Kasumi-1 (cell line): Measurements from ENCODE around the gene HMGCS1.
"Not testable (repeated sequence)": the region's sequence is repeated elsewhere in the genome, so short reads cannot be mapped to it uniquely, and the experiment has no call there.

ENCODE experiments used
- DNase-seq, 2 experiments: peaks; one replicate each; lab custom pipeline; 2025; lab: John Stamatoyannopoulos, UW

Gene HMGCS1

GRCh38 chr5:43273552-43273951 is 39.7 kb downstream of the HMGCS1 start:
- DNase-seq: no peak

- DNase-seq: no peak
Observed at GRCh38 chr5:43270645-43271044, 42.6 kb downstream of the HMGCS1 start.

- DNase-seq: no peak
Observed at GRCh38 chr5:43268188-43268820, 44.9 kb downstream of the HMGCS1 start.

- not testable (repeated sequence) for DNase-seq
Observed at GRCh38 chr5:43262269-43262668, 50.9 kb downstream of the HMGCS1 start.

GRCh38 chr5:43258116-43258515 is 55.1 kb downstream of the HMGCS1 start:
- DNase-seq: no peak

DNA sequence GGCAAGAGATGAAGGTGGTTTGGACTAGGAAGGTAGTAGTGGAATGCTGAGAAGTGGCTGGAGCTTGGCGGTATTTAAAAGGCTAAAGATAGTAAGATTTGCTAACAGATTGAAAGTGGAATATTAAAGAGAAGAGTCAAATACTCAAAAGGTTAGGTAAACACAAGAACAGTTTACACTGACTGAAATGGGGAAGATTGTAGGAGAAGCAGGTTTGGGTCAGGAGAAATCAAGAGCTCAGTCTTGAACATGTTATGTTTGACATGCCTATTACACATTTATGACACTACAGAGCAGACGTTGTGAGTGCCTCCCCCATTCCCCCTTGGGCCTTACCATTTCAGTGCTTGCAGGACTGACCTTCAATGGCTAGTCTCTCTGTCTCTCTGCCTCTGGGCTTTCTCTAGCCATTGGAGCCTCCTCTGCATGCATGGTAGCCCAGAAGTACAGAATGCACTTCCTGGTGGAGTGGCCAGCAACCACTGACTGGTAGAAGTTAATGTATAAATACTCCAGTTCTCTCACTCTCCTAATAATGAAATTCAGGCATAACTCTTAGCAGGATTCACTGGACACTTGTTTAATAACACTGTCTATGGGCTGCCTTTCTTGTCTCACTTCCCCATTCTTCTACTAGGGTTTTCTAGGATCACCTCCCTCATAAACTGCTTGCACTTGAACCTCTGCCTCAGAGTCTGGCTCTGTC is 56.8 kb downstream of the HMGCS1 start:
- DNase-seq: no peak

DNA sequence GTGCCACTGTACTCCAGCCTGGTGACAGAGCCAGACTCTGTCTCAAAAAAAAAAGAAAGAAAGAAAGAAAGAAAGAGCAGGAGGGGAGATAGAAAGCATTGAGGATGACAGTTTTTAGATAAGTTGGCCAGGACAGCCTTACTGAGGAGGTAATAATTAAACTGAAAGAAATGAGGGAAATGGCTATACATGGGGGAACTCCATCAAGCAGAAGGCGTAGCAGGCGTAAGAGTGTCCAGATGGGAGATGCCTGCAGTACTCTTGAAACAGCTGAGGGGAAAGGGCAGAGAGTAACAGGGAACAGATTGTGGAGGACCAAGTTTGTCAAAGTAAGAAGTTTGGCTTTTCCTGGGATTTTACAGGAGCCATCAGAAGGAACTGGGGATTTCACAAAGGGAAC is 57.5 kb downstream of the HMGCS1 start:
- no peak for DNase-seq

GRCh38 chr5:43251754-43252153 is 61.5 kb downstream of the HMGCS1 start:
- no peak for DNase-seq

- DNase-seq: no peak
Observed at GRCh38 chr5:43245724-43246385, 67.4 kb downstream of the HMGCS1 start.

- DNase-seq: no peak
Observed at GRCh38 chr5:43244823-43245565, 68.2 kb downstream of the HMGCS1 start.

DNA sequence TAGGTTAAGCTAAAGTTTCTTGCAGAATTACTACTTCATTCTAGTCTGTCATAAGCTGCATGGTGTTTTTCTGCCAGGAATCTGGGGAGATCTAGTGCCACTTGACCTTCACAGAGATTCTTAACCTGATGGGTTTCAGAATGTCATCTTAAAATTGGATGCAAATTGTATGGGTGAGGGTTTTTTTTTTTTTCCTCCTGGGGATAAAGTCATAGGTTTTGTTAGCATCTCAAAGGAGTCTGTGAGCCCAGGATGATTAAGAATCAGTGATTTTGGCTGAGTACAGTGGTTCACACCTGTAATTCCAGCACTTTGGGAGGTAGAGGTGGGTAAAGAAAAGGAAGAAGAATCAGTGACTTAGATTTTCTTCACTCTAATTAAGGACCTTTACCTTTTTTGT is 69.9 kb downstream of the HMGCS1 start:
- DNase-seq: no peak

- DNase-seq: no peak
Observed at GRCh38 chr5:43242196-43242595, 71.0 kb downstream of the HMGCS1 start.
